ACHN (cell line): ENCODE data around the gene EBF3.

Experiments
- DNase-seq: peaks from one replicate; pipeline ENCODE4 v3.0.0-alpha.2; 2015
- in situ Hi-C: cut with HindIII; loops from 2 replicates; pipeline ENCODE4 v1.10.0; 2017; ENCODE audit warnings: low sequenced_read_pairs, low pct_ligation_motif_present, low pct_unique_long_range_greater_than_20kb

EBF3 gene

DNA sequence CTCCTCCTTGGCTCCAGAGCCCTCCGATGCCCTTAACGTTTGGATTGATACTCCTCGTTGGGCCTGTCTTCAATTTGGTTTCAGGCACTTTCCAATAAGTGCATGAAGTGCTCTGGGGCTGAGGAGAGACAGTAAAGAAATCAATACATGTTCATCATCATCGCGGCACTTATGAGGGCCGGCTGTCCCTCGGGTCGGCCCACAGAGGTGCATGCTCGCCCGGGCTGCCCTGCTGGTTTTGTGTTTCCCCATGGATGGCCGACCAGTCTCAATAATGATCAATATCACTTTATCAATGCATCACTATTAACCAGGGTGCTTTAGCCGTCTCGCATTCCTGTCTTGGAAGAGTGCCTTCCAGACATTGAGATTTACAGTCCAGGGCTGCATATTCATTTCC, 154.2 kb downstream of the EBF3 start:
- in situ Hi-C loops, result no loop called here
- no peak for DNase-seq

GRCh38 chr10:129809431-129809830, 154.6 kb downstream of the EBF3 start:
- DNase-seq, result no peak
- in situ Hi-C loops, result no loop called here

DNA sequence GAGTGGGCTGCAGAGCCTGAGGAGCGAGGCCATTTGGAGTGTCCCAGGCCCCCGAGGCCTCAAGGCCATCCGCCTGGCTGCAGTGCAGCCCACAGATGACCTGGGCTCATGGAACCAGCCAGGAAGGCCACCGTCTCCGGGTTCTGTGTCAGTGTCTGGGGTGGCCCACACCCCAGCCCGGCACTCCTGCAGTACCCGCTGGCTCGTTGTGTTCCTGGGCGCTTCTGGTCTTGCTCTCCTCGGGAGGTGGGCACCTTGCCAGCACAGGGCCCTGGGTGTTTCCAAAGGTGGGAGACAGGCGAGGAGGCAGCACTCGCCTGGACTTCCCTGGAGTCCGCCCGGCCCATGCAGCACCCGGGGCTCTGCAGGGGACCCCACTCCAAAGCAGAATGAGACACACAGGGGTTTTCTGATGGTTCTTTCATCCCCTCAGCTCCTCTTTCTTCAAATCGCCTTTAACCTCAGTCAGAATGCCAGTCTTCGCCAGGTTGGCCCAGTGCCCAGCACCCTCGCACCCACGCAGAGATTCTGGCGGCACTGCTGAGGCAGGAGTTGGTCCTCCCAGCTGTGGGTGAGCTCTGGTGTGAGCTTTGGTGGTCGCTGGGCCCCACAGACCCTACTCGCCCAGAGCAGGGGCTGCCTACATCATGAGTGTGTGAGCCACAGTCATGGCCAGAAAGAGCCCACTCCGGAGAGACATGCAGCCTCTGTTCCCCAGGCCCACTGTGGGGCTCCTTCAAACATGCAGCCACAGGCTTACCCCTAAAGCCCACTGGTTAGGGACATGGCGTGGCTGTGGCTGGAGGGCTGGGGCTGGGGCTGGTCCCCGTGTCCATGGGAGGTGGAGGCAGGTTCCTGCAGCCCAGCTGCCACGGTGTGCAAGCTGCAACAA, 155.7 kb downstream of the EBF3 start:
- in situ Hi-C loops, result no loop called here

GRCh38 chr10:129807211-129807610, 156.9 kb downstream of the EBF3 start:
- in situ Hi-C loops, result no loop called here

More for the DNA sequence above, 155.7 kb downstream of the EBF3 start:
- no peak for DNase-seq

GRCh38 chr10:129800796-129801340, 163.2 kb downstream of the EBF3 start:
- in situ Hi-C loops, result no loop called here
- no peak for DNase-seq

More at GRCh38 chr10:129807211-129807610, 156.9 kb downstream of the EBF3 start:
- no peak for DNase-seq

GRCh38 chr10:129799942-129800341, 164.1 kb downstream of the EBF3 start:
- no peak for DNase-seq
- in situ Hi-C loops, result no loop called here

DNA sequence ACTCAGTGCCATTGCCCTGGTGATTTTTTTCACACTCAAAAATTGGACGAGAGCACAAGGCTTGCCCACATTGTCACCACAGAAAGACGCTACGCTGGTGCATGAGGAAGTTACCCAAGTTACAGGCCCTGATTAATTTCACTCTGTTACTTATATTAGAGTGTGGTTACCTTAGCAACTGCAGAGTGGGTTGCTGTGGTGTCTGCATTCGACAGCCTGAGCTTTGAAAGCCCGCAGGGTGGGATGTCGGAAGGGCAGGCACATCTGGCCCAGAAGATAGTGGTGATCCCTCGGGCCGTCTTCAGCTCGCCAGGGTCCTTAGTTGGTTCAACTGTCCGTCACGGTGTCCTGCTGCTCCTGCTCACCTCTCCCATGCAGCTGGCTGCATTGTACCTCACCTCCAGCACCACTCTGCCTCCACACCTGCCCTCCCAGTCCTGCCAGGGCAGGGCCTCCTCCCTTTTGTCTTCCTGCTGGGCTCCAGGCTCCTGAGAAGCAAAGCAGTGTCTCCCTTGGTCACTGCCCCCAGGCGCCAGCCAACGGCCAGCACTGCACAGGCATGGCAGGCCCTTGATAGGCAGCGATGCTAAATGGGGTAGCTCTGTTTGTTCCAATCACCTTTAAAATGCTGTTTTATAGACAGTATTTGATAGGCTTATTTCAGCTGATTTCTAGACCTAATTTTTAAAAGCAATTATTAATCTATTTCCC, 167.2 kb downstream of the EBF3 start:
- in situ Hi-C loops, result no loop called here
- DNase-seq, result no peak

DNA sequence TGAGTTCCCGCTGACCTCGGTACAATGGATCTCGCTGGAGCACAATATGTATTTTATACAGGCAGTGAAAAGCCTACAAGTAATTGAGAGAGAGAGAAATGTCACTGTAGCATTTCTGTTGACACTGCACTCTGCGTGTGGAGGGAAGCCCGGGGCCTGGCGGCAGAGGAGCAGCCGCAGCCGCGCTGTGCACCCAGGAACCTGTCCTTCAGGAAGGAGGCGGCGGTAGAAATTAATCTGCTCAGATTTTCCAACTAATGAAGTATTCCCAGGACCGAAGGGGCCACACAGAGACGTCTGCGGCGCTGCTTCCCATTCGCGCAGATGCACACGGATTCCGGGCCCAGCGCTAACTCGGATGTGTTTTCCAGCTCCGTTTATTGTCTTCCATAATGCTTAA, 170.1 kb downstream of the EBF3 start:
- DNase-seq, result no peak
- in situ Hi-C loops, result no loop called here

GRCh38 chr10:129793479-129793878, 170.6 kb downstream of the EBF3 start:
- in situ Hi-C loops, result no loop called here

GRCh38 chr10:129792864-129793263, 171.2 kb downstream of the EBF3 start:
- no peak for DNase-seq
- in situ Hi-C loops, result no loop called here

More at GRCh38 chr10:129793479-129793878, 170.6 kb downstream of the EBF3 start:
- DNase-seq, result no peak

DNA sequence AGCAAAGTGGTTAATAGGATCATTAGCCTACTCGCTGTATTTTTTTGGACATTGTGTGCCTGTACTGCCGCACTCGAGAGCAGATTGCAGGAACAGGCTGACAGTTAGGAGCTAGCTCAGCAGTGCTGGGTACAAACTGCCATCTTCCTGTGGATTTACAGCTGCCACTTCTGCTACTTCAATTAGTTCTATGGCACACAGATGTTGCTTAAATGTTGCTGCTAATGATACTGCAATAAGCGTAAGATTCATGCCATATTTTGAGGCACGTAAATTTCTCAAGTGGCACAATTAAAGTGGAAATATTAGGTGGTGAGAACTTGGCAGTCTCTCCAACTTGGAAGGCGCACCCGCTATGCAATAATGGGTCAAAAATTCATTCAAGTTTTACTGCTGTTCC, 171.9 kb downstream of the EBF3 start:
- in situ Hi-C loops, result no loop called here
- DNase-seq, result no peak

- in situ Hi-C loops, result no loop called here
- DNase-seq, result no peak
These were observed 173.2 kb downstream of the EBF3 start for GRCh38 chr10:129790715-129791446.

DNA sequence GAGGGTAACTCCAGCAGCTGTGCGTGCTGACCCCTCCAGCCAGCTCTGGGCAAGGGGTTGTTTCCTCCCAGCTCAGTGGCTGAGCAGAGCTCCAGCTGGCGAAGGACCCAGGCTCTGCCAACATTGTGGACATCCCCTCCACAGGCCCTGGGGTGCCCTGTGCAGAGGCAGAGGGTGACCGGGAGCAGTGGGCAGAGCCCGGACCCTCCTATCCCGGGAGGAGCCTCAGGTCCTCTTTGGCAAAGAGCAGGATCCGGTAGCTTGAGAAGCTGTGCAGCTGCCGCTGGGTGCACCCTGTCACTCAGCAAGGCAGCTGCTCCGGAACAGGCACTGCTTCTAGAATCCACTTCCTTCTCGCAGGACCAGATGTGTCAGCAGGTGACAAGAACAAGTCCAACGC, 175.9 kb downstream of the EBF3 start:
- in situ Hi-C loops, result no loop called here
- no peak for DNase-seq

DNA sequence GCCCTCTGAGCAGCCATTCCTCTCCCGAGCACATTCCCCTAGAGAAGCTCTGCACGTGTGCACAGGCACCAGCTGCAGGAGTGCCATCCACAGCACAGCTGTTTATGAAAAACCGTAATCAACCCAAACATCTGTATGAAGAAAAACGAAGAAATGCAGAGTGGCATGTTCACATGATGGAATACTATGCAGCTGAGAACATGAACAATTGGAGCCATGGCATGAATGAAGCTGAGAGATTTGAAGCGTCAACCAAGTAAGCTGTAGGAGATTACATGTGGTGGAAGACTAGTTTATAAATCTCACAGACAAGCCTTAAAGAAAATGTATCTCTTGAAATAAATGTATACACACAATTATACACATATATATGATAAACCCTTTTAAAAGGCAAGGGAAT, 176.5 kb downstream of the EBF3 start:
- no peak for DNase-seq
- in situ Hi-C loops, result no loop called here

- in situ Hi-C loops, result no loop called here
- no peak for DNase-seq
These were observed 177.9 kb downstream of the EBF3 start for GRCh38 chr10:129786216-129786615.

DNA sequence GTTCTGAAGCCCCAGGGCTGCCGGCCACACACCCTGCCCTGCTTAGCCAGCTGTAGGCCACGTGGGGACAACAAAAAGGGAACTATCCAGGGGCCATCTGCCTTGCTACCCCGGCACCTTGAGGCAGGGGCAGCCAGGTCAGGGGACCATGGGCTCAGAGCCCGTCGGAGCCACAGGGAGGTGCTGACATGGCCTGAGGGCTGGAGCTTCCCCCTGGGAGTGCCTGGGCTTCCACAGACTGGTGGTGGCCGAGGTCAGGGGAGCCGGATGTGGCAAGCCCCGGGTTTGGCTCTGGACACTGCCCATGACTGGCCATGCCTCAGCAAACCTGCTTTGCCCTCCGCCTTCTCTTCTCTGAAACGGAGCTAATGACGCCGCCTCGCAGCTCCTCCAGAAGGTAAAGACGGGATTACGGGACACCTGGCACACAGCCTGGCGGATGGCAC, 178.5 kb downstream of the EBF3 start:
- in situ Hi-C loops, result no loop called here

More for the DNA sequence above, 178.5 kb downstream of the EBF3 start:
- no peak for DNase-seq
